Kidney epithelial cell (primary cell): ENCODE measurements around the gene DNAJC18. TPM values are rescaled to one million over a fixed set of nuclear protein-coding genes. Genes with fewer than 3 reads are reported as not detected.
"Not testable (repeated sequence)": the region's sequence is repeated elsewhere in the genome, so short reads cannot be mapped to it uniquely, and the experiment has no call there.

ENCODE experiments used
- DNase-seq: peaks from one replicate; pipeline ENCODE4 v3.0.0-alpha.2; 2010; ENCODE audit warnings: low read depth
- H3K27me3 ChIP-seq: 2 replicates; pipeline ENCODE4 v1.6.0; 2011; ENCODE audit warnings: low read length; ENCODE audit not compliant: control insufficient read depth, insufficient read depth
- H3K36me3 ChIP-seq: 2 replicates; pipeline ENCODE4 v1.5.1; 2011; ENCODE audit warnings: low read length; ENCODE audit not compliant: control insufficient read depth, insufficient read depth
- H3K4me3 ChIP-seq: 2 replicates; pipeline ENCODE4 v1.5.1; 2011; ENCODE audit warnings: low read depth, mild to moderate bottlenecking, control low read depth, low read length
- total RNA-seq: library from RNA; depleted of rRNA; stranded (reverse); fragments of >200 nt; gene quantifications from 2 replicates; pipeline ENCODE4 v1.2.3, GENCODE V29; 2015
- TF ChIP-seq, protein P1 (sequence below): IDR thresholded peaks from 2 replicates; pipeline ENCODE4 v1.5.1; 2011; ENCODE audit warnings: mild to moderate bottlenecking, moderate library complexity, low read length, control low read depth, inconsistent platforms; ENCODE audit not compliant: insufficient read depth, poor library complexity, severe bottlenecking

The DNAJC18 gene
- total RNA-seq, 1 donor from 2014 or later = 14.2 TPM

DNA sequence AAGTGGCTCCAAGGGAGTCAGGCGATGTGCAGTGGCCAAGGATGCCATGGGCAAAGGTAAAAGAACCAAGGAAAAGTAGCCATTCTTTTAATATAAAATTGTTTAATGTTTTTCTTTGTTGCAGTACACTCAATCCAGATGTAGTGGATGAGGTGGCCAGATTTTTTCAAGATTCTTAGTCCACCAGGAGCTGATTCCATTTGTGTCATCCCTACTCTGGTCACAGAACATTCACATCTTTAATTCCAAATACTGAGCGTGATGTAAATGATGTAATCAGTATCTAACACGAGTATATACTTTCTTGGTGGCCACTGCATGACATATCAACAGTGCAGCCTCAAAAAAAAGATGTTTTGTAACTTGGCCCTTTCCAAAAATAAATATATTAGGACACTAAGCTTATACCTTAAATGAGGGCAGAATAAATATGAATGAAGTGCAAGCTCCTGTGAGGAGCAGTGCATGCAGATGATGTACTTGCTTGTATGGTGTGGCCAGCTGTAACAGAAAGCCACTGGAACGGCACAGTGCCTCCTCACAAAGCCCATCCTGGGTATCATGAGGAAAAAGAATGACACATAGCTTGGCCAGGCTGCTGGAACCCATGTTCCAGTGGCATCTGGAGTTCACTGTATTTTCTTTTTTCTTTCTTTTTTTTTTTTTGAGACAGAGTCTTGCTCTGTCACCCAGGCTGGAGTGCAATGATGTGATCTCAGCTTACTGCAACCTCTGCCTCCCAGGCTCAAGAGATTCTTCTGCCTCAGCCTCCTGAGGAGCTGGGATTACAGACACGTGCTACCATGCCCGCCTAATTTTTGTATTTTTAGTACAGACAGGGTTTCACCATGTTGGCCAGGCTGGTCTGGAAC is 29.0 kb downstream of the DNAJC18 start:
- no peaks in the 10 kb centered on the region for H3K27me3 ChIP-seq
- no peak overlapping the region for H3K4me3 ChIP-seq
- TF ChIP-seq, protein P1, sequence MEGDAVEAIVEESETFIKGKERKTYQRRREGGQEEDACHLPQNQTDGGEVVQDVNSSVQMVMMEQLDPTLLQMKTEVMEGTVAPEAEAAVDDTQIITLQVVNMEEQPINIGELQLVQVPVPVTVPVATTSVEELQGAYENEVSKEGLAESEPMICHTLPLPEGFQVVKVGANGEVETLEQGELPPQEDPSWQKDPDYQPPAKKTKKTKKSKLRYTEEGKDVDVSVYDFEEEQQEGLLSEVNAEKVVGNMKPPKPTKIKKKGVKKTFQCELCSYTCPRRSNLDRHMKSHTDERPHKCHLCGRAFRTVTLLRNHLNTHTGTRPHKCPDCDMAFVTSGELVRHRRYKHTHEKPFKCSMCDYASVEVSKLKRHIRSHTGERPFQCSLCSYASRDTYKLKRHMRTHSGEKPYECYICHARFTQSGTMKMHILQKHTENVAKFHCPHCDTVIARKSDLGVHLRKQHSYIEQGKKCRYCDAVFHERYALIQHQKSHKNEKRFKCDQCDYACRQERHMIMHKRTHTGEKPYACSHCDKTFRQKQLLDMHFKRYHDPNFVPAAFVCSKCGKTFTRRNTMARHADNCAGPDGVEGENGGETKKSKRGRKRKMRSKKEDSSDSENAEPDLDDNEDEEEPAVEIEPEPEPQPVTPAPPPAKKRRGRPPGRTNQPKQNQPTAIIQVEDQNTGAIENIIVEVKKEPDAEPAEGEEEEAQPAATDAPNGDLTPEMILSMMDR = no peak
- no peaks in the 10 kb centered on the region for H3K36me3 ChIP-seq
- no peak for DNase-seq

DNA sequence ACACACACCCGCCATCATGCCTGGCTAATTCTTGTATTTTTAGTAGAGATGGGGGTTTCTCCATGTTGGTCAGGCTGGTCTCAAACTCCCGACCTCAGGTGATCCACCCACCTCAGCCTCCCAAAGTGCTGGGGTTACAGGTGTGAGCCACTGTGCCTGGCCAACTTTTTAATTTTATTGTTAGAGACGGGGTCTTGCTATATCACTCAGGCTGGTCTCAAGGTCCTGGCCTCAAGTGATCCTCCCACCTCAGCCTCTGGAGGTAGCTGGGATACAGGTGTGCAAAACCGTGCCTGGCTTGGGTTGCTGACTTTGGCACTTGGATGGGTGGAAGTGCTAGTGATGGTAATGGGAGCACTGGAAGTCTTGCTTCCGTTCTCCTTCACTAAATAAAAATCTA is 30.2 kb downstream of the DNAJC18 start:
- not testable (repeated sequence) for H3K27me3 ChIP-seq, H3K4me3 ChIP-seq, DNase-seq, H3K36me3 ChIP-seq

DNA sequence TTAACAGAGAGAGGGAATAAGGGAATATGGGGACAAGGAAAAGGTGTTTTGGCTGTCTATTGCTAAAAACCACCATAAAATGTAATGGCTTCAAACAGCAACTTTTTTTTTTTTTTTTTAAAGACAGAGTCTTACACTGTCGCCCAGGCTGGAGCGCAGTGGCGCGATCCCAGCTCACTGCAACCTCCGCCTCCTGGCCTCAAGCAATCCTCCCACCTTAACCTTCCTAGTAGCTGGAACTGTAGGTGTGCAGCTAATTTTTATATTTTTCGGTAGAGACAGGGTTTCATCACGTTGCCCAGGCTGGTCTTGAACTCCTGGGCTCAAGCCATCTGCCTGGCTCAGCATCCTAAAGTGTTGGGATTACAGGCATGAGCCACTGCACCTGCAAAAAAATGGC is 31.1 kb downstream of the DNAJC18 start:
- DNase-seq = no peak
- H3K4me3 ChIP-seq = no peak overlapping the region
- TF ChIP-seq, protein P1 = no peak
- no peaks in the 10 kb centered on the region for H3K36me3 ChIP-seq
- no peaks in the 10 kb centered on the region for H3K27me3 ChIP-seq

DNA sequence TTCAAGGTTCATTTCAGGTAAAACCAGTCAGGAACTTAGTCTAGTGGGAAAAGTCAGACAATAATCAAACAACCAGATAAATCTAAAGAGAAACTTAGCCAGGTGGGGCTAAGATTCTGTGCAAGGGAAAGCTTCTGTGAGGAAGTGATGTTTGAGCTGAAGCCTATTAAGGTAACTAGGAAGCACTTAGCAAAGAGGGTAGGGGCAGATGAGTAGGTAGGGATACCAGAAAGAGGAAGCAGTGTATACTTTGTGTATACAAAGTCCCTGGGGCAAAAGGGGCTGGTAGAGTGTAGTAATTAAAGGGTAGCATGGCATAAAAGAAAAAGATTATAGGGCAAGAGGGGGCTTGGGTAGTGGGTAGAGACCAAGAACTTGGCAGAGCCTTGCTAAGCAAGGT is 31.8 kb downstream of the DNAJC18 start:
- Histone ChIP-seq H3K4me3 (no peak overlapping the region), H3K36me3 (no peaks in the 10 kb centered on the region), H3K27me3 (no peaks in the 10 kb centered on the region)
- DNase-seq = no peak
- TF ChIP-seq, protein P1 = no peak

DNA sequence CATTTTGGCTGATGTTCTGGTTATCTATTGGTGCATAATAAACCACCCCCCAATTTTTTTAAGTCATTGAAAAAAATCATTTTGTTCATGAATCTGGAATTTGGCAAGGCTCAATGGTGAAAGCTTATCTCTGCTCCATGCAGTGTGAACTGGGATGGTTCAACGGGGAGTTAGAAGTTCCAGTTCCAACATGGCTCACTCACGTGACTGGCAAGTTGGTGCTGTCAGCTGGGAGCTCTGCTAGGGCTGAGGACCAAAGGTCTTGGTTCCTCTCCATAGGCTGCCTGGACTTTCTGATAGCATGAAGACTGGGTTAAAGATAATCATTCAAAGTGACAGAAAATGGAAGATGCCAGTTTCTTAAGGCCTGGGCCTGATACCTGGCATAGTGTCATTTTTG is 32.4 kb downstream of the DNAJC18 start:
- H3K27me3 ChIP-seq = no peaks in the 10 kb centered on the region
- H3K36me3 ChIP-seq = no peaks in the 10 kb centered on the region
- no peak overlapping the region for H3K4me3 ChIP-seq
- TF ChIP-seq, protein P1 = no peak
- DNase-seq = no peak

DNA sequence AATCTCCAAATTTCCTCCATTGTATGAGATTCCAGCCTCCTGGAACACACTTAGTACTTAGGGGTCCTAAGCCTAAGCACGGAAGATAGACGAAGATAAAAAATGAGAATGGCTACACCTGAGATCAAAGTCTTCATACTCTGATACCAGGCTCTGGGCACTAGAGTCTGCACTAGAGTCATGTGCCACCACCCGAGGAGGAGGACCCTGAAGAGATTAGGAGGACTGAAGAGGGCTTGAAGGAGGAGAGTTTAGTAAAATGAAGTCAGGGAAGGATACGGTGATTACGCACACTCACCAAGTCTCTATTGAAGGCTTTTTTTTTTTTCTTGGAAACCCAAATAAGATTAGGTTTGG is 34.9 kb downstream of the DNAJC18 start:
- H3K4me3 ChIP-seq = peak overlapping the region; percentile 15
- peaks cover 2% of the 10 kb centered on the region for H3K36me3 ChIP-seq
- no peak for DNase-seq
- TF ChIP-seq, protein P1 = no peak
- no peaks in the 10 kb centered on the region for H3K27me3 ChIP-seq
